ENCODE measurements around the gene PLEKHA8. TPM values are rescaled to one million over a fixed set of nuclear protein-coding genes. Genes with fewer than 3 reads are reported as not detected.

The PLEKHA8 gene
- total RNA-seq, 4 donors from 2014 or later: 9.0 to 23.4 (median 13.0) TPM

GRCh38 chr7:30040938-30041337 lies 12.7 kb downstream of the PLEKHA8 start:
- peak in 1 of 2 donors; percentile 24 for DNase-seq (ENCODE audit: low spot score in 2 of 2)
- H3K9me3 ChIP-seq: no peaks in the 10 kb centered on the region
- peak overlapping the region in 2 of 4 donors; percentile 50 to 62 for H3K27ac ChIP-seq

DNA sequence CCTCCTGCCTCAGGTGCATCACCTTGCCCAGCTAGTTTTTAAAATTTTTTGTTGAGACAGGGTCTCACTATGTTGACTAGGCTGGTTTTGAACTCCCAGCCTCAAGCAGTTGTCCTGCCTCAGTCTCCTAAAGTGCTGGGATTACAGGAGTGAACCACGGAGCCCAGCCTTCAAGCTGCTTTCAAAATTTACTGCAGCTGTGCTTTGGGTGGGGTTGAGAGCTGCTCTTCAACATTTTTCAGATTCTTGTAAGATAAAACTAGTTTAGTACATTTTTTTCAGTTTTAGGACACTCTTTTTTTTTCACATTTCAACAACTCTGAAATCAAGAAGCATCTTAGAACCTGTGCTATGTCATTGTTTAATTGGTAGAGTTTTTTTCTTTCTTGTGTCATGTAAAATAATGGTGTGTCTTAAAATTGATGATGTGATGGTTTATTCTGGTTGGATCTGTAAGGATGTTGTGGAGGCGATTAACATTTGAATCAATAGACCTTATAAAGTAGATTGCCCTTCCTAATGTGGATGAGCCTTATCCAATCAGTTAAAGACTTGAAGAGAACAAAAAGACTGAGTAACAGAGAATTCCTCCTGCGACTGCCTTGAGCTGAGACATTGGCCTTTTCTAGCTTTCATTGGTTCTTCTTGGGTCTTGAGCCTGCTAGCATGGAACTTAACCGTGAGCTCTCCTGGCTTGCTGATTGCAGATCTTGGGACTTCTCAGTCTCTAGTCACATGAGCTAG lies 13.5 kb downstream of the PLEKHA8 start:
- peaks cover 0 to 47% (median 19%) of the 10 kb centered on the region in 4 donors for H3K4me1 ChIP-seq
- TF ChIP-seq, protein P1, sequence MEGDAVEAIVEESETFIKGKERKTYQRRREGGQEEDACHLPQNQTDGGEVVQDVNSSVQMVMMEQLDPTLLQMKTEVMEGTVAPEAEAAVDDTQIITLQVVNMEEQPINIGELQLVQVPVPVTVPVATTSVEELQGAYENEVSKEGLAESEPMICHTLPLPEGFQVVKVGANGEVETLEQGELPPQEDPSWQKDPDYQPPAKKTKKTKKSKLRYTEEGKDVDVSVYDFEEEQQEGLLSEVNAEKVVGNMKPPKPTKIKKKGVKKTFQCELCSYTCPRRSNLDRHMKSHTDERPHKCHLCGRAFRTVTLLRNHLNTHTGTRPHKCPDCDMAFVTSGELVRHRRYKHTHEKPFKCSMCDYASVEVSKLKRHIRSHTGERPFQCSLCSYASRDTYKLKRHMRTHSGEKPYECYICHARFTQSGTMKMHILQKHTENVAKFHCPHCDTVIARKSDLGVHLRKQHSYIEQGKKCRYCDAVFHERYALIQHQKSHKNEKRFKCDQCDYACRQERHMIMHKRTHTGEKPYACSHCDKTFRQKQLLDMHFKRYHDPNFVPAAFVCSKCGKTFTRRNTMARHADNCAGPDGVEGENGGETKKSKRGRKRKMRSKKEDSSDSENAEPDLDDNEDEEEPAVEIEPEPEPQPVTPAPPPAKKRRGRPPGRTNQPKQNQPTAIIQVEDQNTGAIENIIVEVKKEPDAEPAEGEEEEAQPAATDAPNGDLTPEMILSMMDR (IDR thresholded peaks at IDR 0.05): no peak
- no peak for TF ChIP-seq EP300 (IDR thresholded peaks at IDR 0.05)
- TF ChIP-seq POLR2A (IDR thresholded peaks at IDR 0.05): no peak
- H3K27me3 ChIP-seq: no peaks in the 10 kb centered on the region
- peaks cover 0 to 23% (median 0%) of the 10 kb centered on the region in 3 donors for H3K36me3 ChIP-seq
- H3K9me3 ChIP-seq: no peaks in the 10 kb centered on the region
- no peak overlapping the region for H3K4me3 ChIP-seq
- DNase-seq (ENCODE audit: low spot score in 2 of 2): no peak
- no peak overlapping the region for H3K27ac ChIP-seq
- WGBS, 2 donors: 83 to 86% methylated on average over 4 of the region's 4 CpGs

More at GRCh38 chr7:30040938-30041337, 12.7 kb downstream of the PLEKHA8 start:
- peaks cover 0 to 45% (median 19%) of the 10 kb centered on the region in 4 donors for H3K4me1 ChIP-seq
- H3K27me3 ChIP-seq: no peaks in the 10 kb centered on the region
- H3K36me3 ChIP-seq: peaks cover 0 to 16% (median 0%) of the 10 kb centered on the region in 3 donors
- H3K4me3 ChIP-seq: no peak overlapping the region
- TF ChIP-seq EP300 (IDR thresholded peaks at IDR 0.05) (no peak), POLR2A (IDR thresholded peaks at IDR 0.05) (no peak)
- TF ChIP-seq, protein P1 (IDR thresholded peaks at IDR 0.05): no peak

GRCh38 chr7:30046127-30046770 lies 18.0 kb downstream of the PLEKHA8 start:
- H3K27me3 ChIP-seq: no peaks in the 10 kb centered on the region
- TF ChIP-seq EP300 (IDR thresholded peaks at IDR 0.05) (no peak), POLR2A (IDR thresholded peaks at IDR 0.05) (no peak)
- TF ChIP-seq, protein P1 (IDR thresholded peaks at IDR 0.05): no peak
- H3K4me1 ChIP-seq: peaks cover 0 to 13% (median 1%) of the 10 kb centered on the region in 4 donors
- H3K9me3 ChIP-seq: no peaks in the 10 kb centered on the region
- WGBS, 2 donors: 96% methylated on average over 3 of the region's 3 CpGs
- DNase-seq (ENCODE audit: low spot score in 2 of 2): no peak
- H3K36me3 ChIP-seq: peaks cover 0 to 63% (median 0%) of the 10 kb centered on the region in 3 donors
- no peak overlapping the region for H3K27ac ChIP-seq
- no peak overlapping the region for H3K4me3 ChIP-seq

DNA sequence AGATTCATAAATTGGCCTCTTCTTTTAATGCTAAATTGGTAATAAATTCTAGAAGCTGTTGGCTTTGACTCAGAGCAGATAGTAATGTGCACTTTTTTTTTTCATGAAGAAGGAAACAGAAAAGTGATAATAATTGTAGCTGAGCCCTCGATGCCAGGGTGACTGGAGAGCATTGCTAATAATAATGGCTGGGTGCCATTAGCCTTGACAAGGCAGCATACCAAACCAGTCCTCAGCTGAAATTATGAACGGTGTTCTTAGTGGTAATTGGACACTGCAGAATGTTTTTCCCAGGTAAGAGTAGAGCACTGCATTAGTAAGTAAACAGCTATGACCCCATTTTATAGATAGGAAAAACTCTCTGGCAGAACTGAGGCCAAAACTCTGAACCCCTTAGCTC lies 18.9 kb downstream of the PLEKHA8 start:
- Histone ChIP-seq H3K9me3 (no peaks in the 10 kb centered on the region), H3K4me1 (peaks cover 0 to 12% (median 0%) of the 10 kb centered on the region in 4 donors), H3K27ac (no peak overlapping the region), H3K27me3 (no peaks in the 10 kb centered on the region), H3K36me3 (peaks cover 0 to 69% (median 0%) of the 10 kb centered on the region in 3 donors), H3K4me3 (no peak overlapping the region)
- 80 to 85% methylated on average over 2 of the region's 2 CpGs for WGBS, 2 donors
- TF ChIP-seq, protein P1 (IDR thresholded peaks at IDR 0.05): no peak
- no peak for DNase-seq (ENCODE audit: low spot score in 2 of 2)

DNA sequence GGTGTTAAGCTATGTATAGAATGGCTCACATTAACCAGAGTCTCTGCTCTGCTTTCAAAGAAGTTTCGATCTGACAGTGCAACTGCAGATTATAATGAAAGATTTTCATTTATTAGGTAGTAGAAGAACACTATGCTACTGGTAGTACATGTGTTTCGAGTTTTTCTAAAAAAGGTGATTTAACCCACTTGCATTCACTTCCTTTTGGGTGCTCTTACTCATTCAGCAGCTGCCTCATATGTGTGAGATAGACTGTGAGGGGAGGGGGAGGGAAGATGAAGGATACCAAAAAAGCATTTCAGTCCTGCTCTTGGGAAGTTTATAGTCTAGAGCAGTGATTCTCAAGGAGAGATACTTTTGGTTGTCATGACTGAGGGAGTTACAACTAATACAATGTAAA lies 20.4 kb downstream of the PLEKHA8 start:
- H3K36me3 ChIP-seq: peaks cover 0 to 77% (median 0%) of the 10 kb centered on the region in 3 donors
- no peak overlapping the region for H3K4me3 ChIP-seq
- no peak overlapping the region for H3K27ac ChIP-seq
- peaks cover 0 to 12% (median 0%) of the 10 kb centered on the region in 4 donors for H3K4me1 ChIP-seq
- WGBS, 2 donors: 90 to 92% methylated on average over 2 of the region's 2 CpGs
- H3K9me3 ChIP-seq: no peaks in the 10 kb centered on the region
- TF ChIP-seq EP300 (IDR thresholded peaks at IDR 0.05) (no peak), POLR2A (IDR thresholded peaks at IDR 0.05) (no peak)
- TF ChIP-seq, protein P1 (IDR thresholded peaks at IDR 0.05): no peak
- no peak for DNase-seq (ENCODE audit: low spot score in 2 of 2)
- H3K27me3 ChIP-seq: no peaks in the 10 kb centered on the region

Measured in tibial nerve (tissue), 4 donors.